Esophagus mucosa (tissue), 1 donor: Measurements from ENCODE around the gene MRPL27. TPM values are rescaled to one million over a fixed set of nuclear protein-coding genes. Genes with fewer than 3 reads are reported as not detected.

Source experiments
- total RNA-seq: library from RNA; stranded (reverse); gene quantifications from one replicate; pipeline ENCODE4 v1.2.4, GENCODE V29; 2023
- donor health status: DM: yes; HTN: yes; CAD: no.

MRPL27 gene
- total RNA-seq, 1 donor from 2014 or later = 64.7 TPM

Other genes starting within 250 kb of the MRPL27 start
- gene SAMD14, start 243.0 kb downstream of the MRPL27 start, total RNA-seq = 0.16 TPM
- gene PPP1R9B, start 222.5 kb downstream of the MRPL27 start, total RNA-seq = 26.3 TPM
- gene SGCA, start 207.2 kb downstream of the MRPL27 start, total RNA-seq = 0.64 TPM
- 42.7 TPM for gene COL1A1, start 171.6 kb downstream of the MRPL27 start, total RNA-seq
- 0.88 TPM for gene TMEM92, start 98.7 kb downstream of the MRPL27 start, total RNA-seq
- gene XYLT2, start 27.1 kb downstream of the MRPL27 start, total RNA-seq = 10.8 TPM
- 2.4 TPM for gene EME1, start within 50 bp of the MRPL27 start, total RNA-seq
- 68.2 TPM for gene LRRC59, start 24.3 kb upstream of the MRPL27 start, total RNA-seq
- 15.1 TPM for gene ACSF2, start 53.0 kb upstream of the MRPL27 start, total RNA-seq
- gene CHAD, start 95.7 kb upstream of the MRPL27 start, total RNA-seq = not detected
- 10.8 TPM for gene RSAD1, start 105.7 kb upstream of the MRPL27 start, total RNA-seq
- 0.40 TPM for gene MYCBPAP, start 135.3 kb upstream of the MRPL27 start, total RNA-seq
- gene EPN3, start 159.6 kb upstream of the MRPL27 start, total RNA-seq = 38.5 TPM
- 16.8 TPM for gene SPATA20, start 174.0 kb upstream of the MRPL27 start, total RNA-seq
- 0.08 TPM for gene CACNA1G, start 187.5 kb upstream of the MRPL27 start, total RNA-seq